GM08714 (cell line): ENCODE results near the gene FRG2B.
"Not testable (repeated sequence)": the region's sequence is repeated elsewhere in the genome, so short reads cannot be mapped to it uniquely, and the experiment has no call there.

ENCODE experiments used
- H3K4me3 ChIP-seq: fragments of 200-500 bp; sonication (Bioruptor generic); 2 replicates; pipeline ENCODE4 v1.5.1; 2014; ENCODE audit warnings: mild to moderate bottlenecking, low read length, inconsistent platforms
- ZNF274 ChIP-seq: IDR thresholded peaks from 2 replicates; pipeline ENCODE4 v1.6.1; 2012; ENCODE audit warnings: mild to moderate bottlenecking, low read depth, low read length

FRG2B gene

GRCh38 chr10:133614830-133615580 lies 11.6 kb downstream of the FRG2B start:
- no peak for TF ChIP-seq ZNF274
- H3K4me3 ChIP-seq = no peak overlapping the region

- TF ChIP-seq ZNF274 = no peak
- H3K4me3 ChIP-seq = no peak overlapping the region
Observed at GRCh38 chr10:133613699-133614098, 12.9 kb downstream of the FRG2B start.

- H3K4me3 ChIP-seq = no peak overlapping the region
- no peak for TF ChIP-seq ZNF274
Observed at GRCh38 chr10:133611079-133611478, 15.5 kb downstream of the FRG2B start.

- no peak for TF ChIP-seq ZNF274
- no peak overlapping the region for H3K4me3 ChIP-seq
Observed at GRCh38 chr10:133608855-133609254, 17.7 kb downstream of the FRG2B start.

GRCh38 chr10:133603434-133603833 lies 23.2 kb downstream of the FRG2B start:
- H3K4me3 ChIP-seq = not testable (repeated sequence)

- TF ChIP-seq ZNF274 = no peak
- no peak overlapping the region for H3K4me3 ChIP-seq
Observed at GRCh38 chr10:133600657-133601056, 25.9 kb downstream of the FRG2B start.

- not testable (repeated sequence) for H3K4me3 ChIP-seq
Observed at GRCh38 chr10:133599869-133600268, 26.7 kb downstream of the FRG2B start.

GRCh38 chr10:133592716-133593115 lies 33.9 kb downstream of the FRG2B start:
- TF ChIP-seq ZNF274 = no peak

GRCh38 chr10:133590970-133591359 lies 35.6 kb downstream of the FRG2B start:
- no peak overlapping the region for H3K4me3 ChIP-seq
- no peak for TF ChIP-seq ZNF274

More at GRCh38 chr10:133592716-133593115, 33.9 kb downstream of the FRG2B start:
- no peak overlapping the region for H3K4me3 ChIP-seq

GRCh38 chr10:133590226-133590969 lies 36.2 kb downstream of the FRG2B start:
- TF ChIP-seq ZNF274 = no peak
- no peak overlapping the region for H3K4me3 ChIP-seq

- not testable (repeated sequence) for H3K4me3 ChIP-seq
Observed at GRCh38 chr10:133577037-133577436, 49.6 kb downstream of the FRG2B start.
